Activated B cell treated with CpG ODN at 0.5 μM for 24 hours (primary cell): ENCODE results near the gene THUMPD3. TPM values are rescaled to one million over a fixed set of nuclear protein-coding genes. Genes with fewer than 3 reads are reported as not detected.

Source experiments
- ATAC-seq: fragments of 200-7000 bp; cut with Tn5 transposase; one replicate; pipeline ENCODE4 v1.10.0; 2021; ENCODE audit warnings: low read depth, mild to moderate bottlenecking, moderate library complexity
- CTCF ChIA-PET: fragments of 350-600 bp; sonication (Branson Sonifier 250); formaldehyde crosslinking; loops from one replicate; lab custom pipeline; 2021; ENCODE audit warnings: antibody characterized with exemption; lab: Charles Lee
- POLR2A ChIA-PET: fragments of 350-600 bp; sonication (Branson Sonifier 250); formaldehyde crosslinking; loops from one replicate; lab custom pipeline; 2021; ENCODE audit warnings: antibody characterized with exemption; lab: Charles Lee
- DNase-seq: peaks from one replicate; pipeline ENCODE4 v3.0.0; 2022
- H3K27ac Mint-ChIP-seq: one replicate; pipeline ENCODE4 v1.8.0; 2020; ENCODE audit warnings: mixed read lengths
- H3K27me3 Mint-ChIP-seq: one replicate; pipeline ENCODE4 v1.8.0; 2021; ENCODE audit warnings: mixed read lengths
- H3K36me3 Mint-ChIP-seq: one replicate; pipeline ENCODE4 v1.8.0; 2021; ENCODE audit warnings: low read depth, mixed read lengths
- H3K4me1 Mint-ChIP-seq: one replicate; pipeline ENCODE4 v1.8.0; 2021; ENCODE audit warnings: mixed read lengths
- H3K4me3 Mint-ChIP-seq: one replicate; pipeline ENCODE4 v1.8.0; 2020; ENCODE audit warnings: mild to moderate bottlenecking, mixed read lengths
- H3K9me3 Mint-ChIP-seq: one replicate; pipeline ENCODE4 v1.8.0; 2020; ENCODE audit warnings: mixed read lengths
- CTCF ChIP-seq: fragments of 200-600 bp; IDR thresholded peaks from one replicate; pipeline ENCODE4 v1.8.0; 2022; ENCODE audit warnings: antibody characterized with exemption, mild to moderate bottlenecking
- intact Hi-C: fragments of 100-400 bp; cut with micrococcal nuclease; formaldehyde crosslinking; loops from one replicate; pipeline ENCODE4 v1.15.1; 2024
- total RNA-seq: library from RNA; stranded (reverse); gene quantifications from 2 replicates; pipeline ENCODE4 v1.2.3, GENCODE V29; 2022

Gene THUMPD3
- total RNA-seq, 1 donor from 2014 or later, result 42.0 TPM

- no peaks in the 10 kb centered on the region for H3K27me3 Mint-ChIP-seq
- H3K4me3 Mint-ChIP-seq, result peak overlapping the region; percentile 60
- no peaks in the 10 kb centered on the region for H3K9me3 Mint-ChIP-seq
- POLR2A ChIA-PET, result interaction anchor here (0.6 to 1.4 kb wide), 3 partner anchors 10 to 877 kb away, joined by 3 read pairs; no protein-coding TSS in a partner anchor
- no peak for DNase-seq
- TF ChIP-seq CTCF, result no peak
- CTCF ChIA-PET, result no interaction called here
- intact Hi-C loops, result loop anchor here (1.0 kb wide), 1 partner anchor 10 kb away; the partner anchor contains the start of gene SETD5
- ATAC-seq, result peak; percentile 67
- H3K27ac Mint-ChIP-seq, result peak overlapping the region; percentile 77
- H3K36me3 Mint-ChIP-seq, result no peaks in the 10 kb centered on the region
- peaks cover 83% of the 10 kb centered on the region for H3K4me1 Mint-ChIP-seq
Observed at GRCh38 chr3:9406856-9407626, 44.2 kb downstream of the THUMPD3 start.

- no peak overlapping the region for H3K27ac Mint-ChIP-seq
- H3K9me3 Mint-ChIP-seq, result no peaks in the 10 kb centered on the region
- no peak overlapping the region for H3K4me3 Mint-ChIP-seq
- no peak for TF ChIP-seq CTCF
- no peaks in the 10 kb centered on the region for H3K27me3 Mint-ChIP-seq
- intact Hi-C loops, result no loop called here
- no peaks in the 10 kb centered on the region for H3K36me3 Mint-ChIP-seq
- POLR2A ChIA-PET, result no interaction called here
- no peak for ATAC-seq
- peaks cover 81% of the 10 kb centered on the region for H3K4me1 Mint-ChIP-seq
- CTCF ChIA-PET, result no interaction called here
- DNase-seq, result no peak
Observed at GRCh38 chr3:9408061-9408460, 45.2 kb downstream of the THUMPD3 start.

- Mint-ChIP-seq H3K27me3 (no peaks in the 10 kb centered on the region), H3K9me3 (no peaks in the 10 kb centered on the region), H3K36me3 (peaks cover 1% of the 10 kb centered on the region), H3K4me1 (peaks cover 81% of the 10 kb centered on the region), H3K4me3 (no peak overlapping the region), H3K27ac (no peak overlapping the region)
- ChIA-PET CTCF (no interaction called here), POLR2A (no interaction called here)
- ATAC-seq (no peak), DNase-seq (no peak)
- intact Hi-C loops, result no loop called here
- no peak for TF ChIP-seq CTCF
Observed at GRCh38 chr3:9408546-9408945, 45.7 kb downstream of the THUMPD3 start.

- Mint-ChIP-seq H3K36me3 (peaks cover 6% of the 10 kb centered on the region), H3K27me3 (no peaks in the 10 kb centered on the region), H3K4me1 (peaks cover 77% of the 10 kb centered on the region), H3K9me3 (no peaks in the 10 kb centered on the region), H3K4me3 (no peak overlapping the region), H3K27ac (peak overlapping the region; percentile 19)
- no peak for TF ChIP-seq CTCF
- CTCF ChIA-PET, result interaction anchor here (2.0 kb wide), 1 partner anchor 11 kb away, joined by 6 read pairs; no protein-coding TSS in a partner anchor
- ATAC-seq (peak; percentile 64), DNase-seq (no peak)
- POLR2A ChIA-PET, result interaction anchor here (1.1 to 2.1 kb wide), 3 partner anchors 11 to 47 kb away, joined by 4 to 26 read pairs (median 5); partner anchors contain the start of genes SETD5 and THUMPD3
- intact Hi-C loops, result no loop called here
Observed at GRCh38 chr3:9409981-9410854, 47.4 kb downstream of the THUMPD3 start.

GRCh38 chr3:9411302-9411701 lies 48.4 kb downstream of the THUMPD3 start:
- DNase-seq, result no peak
- Mint-ChIP-seq H3K36me3 (peaks cover 12% of the 10 kb centered on the region), H3K27me3 (no peaks in the 10 kb centered on the region), H3K4me1 (peaks cover 72% of the 10 kb centered on the region), H3K9me3 (no peaks in the 10 kb centered on the region), H3K4me3 (no peak overlapping the region), H3K27ac (no peak overlapping the region)
- ChIA-PET POLR2A (interaction anchor here (1.8 to 2.1 kb wide), 2 partner anchors 12 to 15 kb away, joined by 4 to 26 read pairs; partner anchors contain the start of gene SETD5), CTCF (interaction anchor here (2.0 kb wide), 1 partner anchor 12 kb away, joined by 6 read pairs; no protein-coding TSS in a partner anchor)
- TF ChIP-seq CTCF, result no peak
- ATAC-seq, result no peak
- intact Hi-C loops, result no loop called here
